H1 (cell line): Measurements from ENCODE around the gene DENND4A. TPM values are rescaled to one million over a fixed set of nuclear protein-coding genes. Genes with fewer than 3 reads are reported as not detected.

Source experiments
- CTCF ChIA-PET: fragments of 300-600 bp; sonication (Branson Sonifier 250); formaldehyde crosslinking; loops from one replicate; lab custom pipeline; 2021; ENCODE audit not compliant: partially characterized antibody; lab: Charles Lee
- POLR2A ChIA-PET: fragments of 300-600 bp; sonication (Branson Sonifier 250); formaldehyde crosslinking; loops from one replicate; lab custom pipeline; 2021; ENCODE audit warnings: inconsistent platforms; ENCODE audit not compliant: partially characterized antibody; lab: Charles Lee
- DNase-seq, 2 experiments: peaks; one replicate each; pipeline versions ENCODE4 v3.0.0 to v3.0.0-alpha.2; 2010 to 2022; ENCODE audit warnings: low spot score in 2 of 2, low read depth in 1 of 2, mixed read lengths in 1 of 2
- FAIRE-seq: peaks from 2 replicates; lab custom pipeline; 2011; peaks lifted over from hg19 to GRCh38; lab: Jason Lieb, UNC
- H2AFZ ChIP-seq: 2 replicates; pipeline ENCODE4 v1.8.1; 2012; ENCODE audit warnings: low read length, inconsistent platforms
- H2AK5ac ChIP-seq: 2 replicates; pipeline ENCODE4 v1.6.1; 2013; ENCODE audit warnings: low read depth, low read length
- H2BK120ac ChIP-seq: replicated peaks from 2 replicates; pipeline ENCODE3; 2013; ENCODE audit warnings: low read depth, low read length, inconsistent platforms
- H2BK12ac ChIP-seq: 2 replicates; pipeline ENCODE4 v1.6.1; 2013; ENCODE audit warnings: low read depth, low read length
- H2BK15ac ChIP-seq: 2 replicates; pipeline ENCODE4 v1.6.1; 2013; ENCODE audit warnings: low read length
- H2BK20ac ChIP-seq: 2 replicates; pipeline ENCODE4 v1.6.1; 2013; ENCODE audit warnings: low read length
- H2BK5ac ChIP-seq: 2 replicates; pipeline ENCODE4 v1.6.1; 2013; ENCODE audit warnings: low read depth, low read length
- H3K14ac ChIP-seq: 2 replicates; pipeline ENCODE4 v1.6.1; 2013; ENCODE audit warnings: inconsistent platforms; ENCODE audit not compliant: insufficient read length
- H3K18ac ChIP-seq: 2 replicates; pipeline ENCODE4 v1.6.1; 2013; ENCODE audit warnings: low read length; ENCODE audit errors: extremely low read depth
- H3K23ac ChIP-seq: 2 replicates; pipeline ENCODE4 v1.6.1; 2013; ENCODE audit warnings: inconsistent platforms; ENCODE audit not compliant: insufficient read length
- H3K23me2 ChIP-seq: 2 replicates; pipeline ENCODE4 v1.6.1; 2013; ENCODE audit warnings: low read depth, low read length
- H3K27ac ChIP-seq: 2 replicates; pipeline ENCODE4 v1.6.1; 2011; ENCODE audit warnings: low read depth, low read length, inconsistent platforms
- H3K27me3 ChIP-seq, 4 experiments: replicated peaks in 1 of 4; 1 replicate in 1 of 4; 2 replicates in 3 of 4; pipeline versions ENCODE4 v1.6.1 to v1.8.1; 2011 to 2013; ENCODE audit warnings: low read length in 3 of 4, mild to moderate bottlenecking in 3 of 4, inconsistent platforms in 2 of 4, mixed read lengths in 2 of 4, moderate library complexity in 1 of 4; ENCODE audit not compliant: control insufficient read depth in 3 of 4, insufficient read depth in 3 of 4; ENCODE audit errors: extremely low read depth in 1 of 4
- H3K36me3 ChIP-seq, 4 experiments: 2 replicates each; pipeline versions ENCODE4 v1.6.1 to v1.8.1; 2011 to 2013; ENCODE audit warnings: mild to moderate bottlenecking in 4 of 4, low read length in 3 of 4, moderate library complexity in 2 of 4, control low read depth in 1 of 4, inconsistent platforms in 1 of 4; ENCODE audit not compliant: insufficient read depth in 4 of 4, control insufficient read depth in 2 of 4
- H3K4ac ChIP-seq: replicated peaks from 2 replicates; pipeline ENCODE3; 2013; ENCODE audit warnings: low read length, low read depth, mixed read lengths, inconsistent platforms; ENCODE audit not compliant: insufficient read length
- H3K4me1 ChIP-seq, 4 experiments: replicated peaks in 1 of 4; 1 replicate in 1 of 4; 2 replicates in 3 of 4; pipeline versions ENCODE4 v1.6.1 to v1.8.1; 2011 to 2013; ENCODE audit warnings: low read length in 3 of 4, inconsistent platforms in 2 of 4, mixed read lengths in 1 of 4; ENCODE audit not compliant: insufficient read depth in 4 of 4, control insufficient read depth in 3 of 4
- H3K4me2 ChIP-seq, 2 experiments: 2 replicates each; pipeline versions ENCODE4 v1.6.1 to v1.8.1; 2011 to 2013; ENCODE audit warnings: low read depth in 2 of 2, low read length in 2 of 2, control low read depth in 1 of 2, inconsistent platforms in 1 of 2, mild to moderate bottlenecking in 1 of 2; ENCODE audit not compliant: insufficient read depth in 1 of 2
- H3K4me3 ChIP-seq, 4 experiments: fragments of 200-600, 300-600 bp in 1 of 4; sonication (generic), shearing (Covaris generic), sonication (Bioruptor Twin) in 1 of 4; 2 replicates each; pipeline versions ENCODE4 v1.5.1 to v1.8.1; 2011 to 2016; ENCODE audit warnings: low read length in 4 of 4, low read depth in 3 of 4, control low read depth in 2 of 4, inconsistent platforms in 2 of 4, mild to moderate bottlenecking in 2 of 4, mixed read lengths in 1 of 4, moderate library complexity in 1 of 4; ENCODE audit not compliant: insufficient read depth in 2 of 4; ENCODE audit errors: extremely low read depth in 1 of 4
- H3K56ac ChIP-seq: replicated peaks from 2 replicates; pipeline ENCODE3; 2013; ENCODE audit warnings: low read depth, mild to moderate bottlenecking, mixed read lengths, low read length, inconsistent platforms; ENCODE audit not compliant: insufficient read length
- H3K79me1 ChIP-seq: 2 replicates; pipeline ENCODE4 v1.6.1; 2013; ENCODE audit warnings: low read depth, low read length, control low read depth
- H3K79me2 ChIP-seq, 2 experiments: 2 replicates each; pipeline versions ENCODE4 v1.6.1 to v1.8.1; 2012 to 2013; ENCODE audit warnings: low read length in 2 of 2, mild to moderate bottlenecking in 2 of 2, inconsistent platforms in 1 of 2; ENCODE audit not compliant: insufficient read depth in 2 of 2, control insufficient read depth in 1 of 2
- H3K9ac ChIP-seq, 4 experiments: replicated peaks in 1 of 4; 1 replicate in 1 of 4; 2 replicates in 3 of 4; pipeline versions ENCODE4 v1.6.1 to v1.8.1; 2011 to 2013; ENCODE audit warnings: low read depth in 3 of 4, low read length in 3 of 4, control low read depth in 2 of 4, mild to moderate bottlenecking in 2 of 4, moderate library complexity in 2 of 4, inconsistent platforms in 1 of 4; ENCODE audit errors: extremely low read depth in 1 of 4
- H3K9me3 ChIP-seq, 2 experiments: 2 replicates each; pipeline versions ENCODE4 v1.6.1 to v1.8.1; 2012 to 2013; ENCODE audit warnings: mild to moderate bottlenecking in 2 of 2, moderate library complexity in 2 of 2, control low read depth in 1 of 2, inconsistent platforms in 1 of 2, low read depth in 1 of 2, low read length in 1 of 2, mixed read lengths in 1 of 2; ENCODE audit not compliant: insufficient read depth in 2 of 2
- H4K20me1 ChIP-seq, 2 experiments: replicated peaks in 1 of 2; 2 replicates each; pipeline versions ENCODE3 to v1.8.1; 2011 to 2013; ENCODE audit warnings: inconsistent platforms in 2 of 2, low read length in 2 of 2, mild to moderate bottlenecking in 1 of 2; ENCODE audit not compliant: insufficient read depth in 2 of 2, control insufficient read depth in 1 of 2
- H4K5ac ChIP-seq: 2 replicates; pipeline ENCODE4 v1.6.1; 2013; ENCODE audit warnings: low read length, low read depth, mixed read lengths, inconsistent platforms; ENCODE audit not compliant: insufficient read length
- H4K8ac ChIP-seq: 2 replicates; pipeline ENCODE4 v1.8.0; 2013; ENCODE audit warnings: mild to moderate bottlenecking, moderate library complexity, low read length, inconsistent platforms; ENCODE audit not compliant: insufficient read depth; ENCODE audit errors: extremely low read depth
- H4K91ac ChIP-seq: replicated peaks from 2 replicates; pipeline ENCODE3; 2013; ENCODE audit warnings: low read length, mixed read lengths, inconsistent platforms; ENCODE audit not compliant: insufficient read length
- CREB1 ChIP-seq: IDR thresholded peaks from 2 replicates; pipeline ENCODE4 v1.6.1; 2012; ENCODE audit warnings: inconsistent platforms
- FOSL1 ChIP-seq: IDR thresholded peaks from 2 replicates; pipeline ENCODE4 v1.6.1; 2011; ENCODE audit warnings: mild to moderate bottlenecking, low read depth, low read length, moderate library complexity; ENCODE audit not compliant: insufficient read depth
- JUN ChIP-seq: IDR thresholded peaks from 2 replicates; pipeline ENCODE4 v1.6.1; 2011; ENCODE audit warnings: low read depth, mild to moderate bottlenecking, improper control_type of control experiment, low read length
- MAFK ChIP-seq: IDR thresholded peaks from 2 replicates; pipeline ENCODE4 v1.6.1; 2012; ENCODE audit warnings: low read depth, mild to moderate bottlenecking, improper control_type of control experiment, low read length
- RFX5 ChIP-seq: IDR thresholded peaks from 2 replicates; pipeline ENCODE4 v1.6.1; 2011; ENCODE audit warnings: low read depth, low read length, improper control_type of control experiment, borderline replicate concordance
- TEAD4 ChIP-seq: IDR thresholded peaks from 2 replicates; pipeline ENCODE4 v1.6.1; 2012; ENCODE audit warnings: low read depth, low read length, inconsistent platforms, mixed read lengths
- WGBS, 2 experiments: shearing (Covaris generic) in 1 of 2; methylation state at CpG; one replicate each; pipeline versions ENCODE4 v1.1.6 to v1.1.7; 2013 to 2015; ENCODE audit warnings: low lambda C conversion rate in 2 of 2, mixed read lengths in 2 of 2, inconsistent platforms in 1 of 2, low coverage in 1 of 2, missing lambda C conversion rate in 1 of 2; ENCODE audit not compliant: insufficient replicate concordance in 2 of 2, insufficient coverage in 1 of 2, insufficient read length in 1 of 2; ENCODE audit errors: extremely low coverage in 1 of 2, missing lambda C conversion rate in 1 of 2; 5-methylcytosine and 5-hydroxymethylcytosine counted together
- polyA plus RNA-seq, 7 experiments: library from polyadenylated mRNA; depleted of rRNA in 3 of 7; stranded (reverse) in 5 of 7; unstranded in 2 of 7; fragments of >200 nt in 5 of 7; fragments of 200-250 nt in 2 of 7; gene quantifications; 1 replicate in 5 of 7; 2 replicates in 1 of 7; 4 replicates in 1 of 7; pipeline versions ENCODE4 v1.2.1 to v1.2.3, GENCODE V29; 2011 to 2013; ENCODE audit warnings: missing spikeins in 2 of 7, mixed read lengths in 2 of 7
- total RNA-seq: library from RNA; stranded (reverse); fragmentation: NEBNext Ultra II Directional; extraction: Animal tissue kit (Norgen Biotek cat#: 25700); gene quantifications from 2 replicates; pipeline ENCODE4 v1.2.1, GENCODE V29; 2021

The DENND4A gene
- total and polyA plus RNA-seq, 2 of the 8 experiments (the other 6 are each of a cell fraction or from before 2014, with no cell fraction given) = 1.3 to 4.7 TPM

GRCh38 chr15:65769482-65769881, 22.6 kb downstream of the DENND4A start:
- Histone ChIP-seq H3K4ac (no peak overlapping the region), H3K36me3 (no peaks in the 10 kb centered on the region), H2AFZ (no peak overlapping the region), H3K9me3 (no peaks in the 10 kb centered on the region), H3K27ac (no peak overlapping the region), H4K20me1 (no peaks in the 10 kb centered on the region), H2BK15ac (no peak overlapping the region), H2BK12ac (no peak overlapping the region), H4K5ac (no peak overlapping the region), H3K14ac (no peak overlapping the region), H3K9ac (no peak overlapping the region), H3K4me1 (no peaks in the 10 kb centered on the region), H3K4me2 (no peak overlapping the region), H3K4me3 (peak overlapping the region in 1 of 4 experiments; percentile 30; a peak in 1 of 8 replicates), H3K27me3 (no peaks in the 10 kb centered on the region), H2BK5ac (no peak overlapping the region), H3K23ac (no peak overlapping the region), H3K56ac (no peak overlapping the region), H2AK5ac (no peak overlapping the region), H2BK20ac (no peak overlapping the region)
- no peak for FAIRE-seq
- POLR2A ChIA-PET = no interaction called here
- 62% methylated on average over 3 of the region's 3 CpGs; no CpG with 5 or more reads in 1 of the 2 experiments for WGBS, 2 experiments
- TF ChIP-seq FOSL1 (no peak), CREB1 (no peak), TEAD4 (no peak), MAFK (peak; percentile 32; the same call in 1 of the 2 replicates), RFX5 (no peak), JUN (no peak)
- TF ChIP-seq, all 59 proteins: peak for 1
- Histone ChIP-seq H2BK120ac (no peak overlapping the region), H3K18ac (no peak overlapping the region), H3K79me1 (no peaks in the 10 kb centered on the region), H4K91ac (no peak overlapping the region), H3K23me2 (no peaks in the 10 kb centered on the region; the same call in 1 of the 2 replicates), H3K79me2 (no peaks in the 10 kb centered on the region), H4K8ac (no peak overlapping the region)
- CTCF ChIA-PET = interaction anchor here (0.7 to 1.2 kb wide), 2 partner anchors 56 to 66 kb away, joined by 3 read pairs; no protein-coding TSS in a partner anchor
- no peak for DNase-seq
